CD14-positive monocyte (primary cell): ENCODE data around the gene CORT. TPM values are rescaled to one million over a fixed set of nuclear protein-coding genes. Genes with fewer than 3 reads are reported as not detected.

Experiments used
- DNase-seq, 3 donors: peaks; one replicate each; pipeline ENCODE4 v3.0.0-alpha.2; 2011 to 2022
- H2AFZ ChIP-seq: 2 replicates; pipeline ENCODE4 v1.6.0; 2012; ENCODE audit warnings: mild to moderate bottlenecking, low read depth, low read length, inconsistent platforms; ENCODE audit not compliant: insufficient read depth, poor library complexity, severe bottlenecking
- H3K27ac ChIP-seq, 2 donors: 1 replicate in 1 of 2; 2 replicates in 1 of 2; pipeline ENCODE4 v1.5.1; 2012 to 2013; ENCODE audit warnings: low read length in 2 of 2, control low read depth in 1 of 2, inconsistent platforms in 1 of 2, low read depth in 1 of 2, mild to moderate bottlenecking in 1 of 2
- H3K27me3 ChIP-seq, 2 donors: one replicate each; pipeline versions ENCODE4 v1.6.0 to v1.6.1; 2011 to 2013; ENCODE audit warnings: low read length in 2 of 2; ENCODE audit not compliant: control insufficient read depth in 2 of 2, insufficient read depth in 2 of 2
- H3K36me3 ChIP-seq, 2 donors: replicated peaks in 1 of 2; 1 replicate in 1 of 2; 2 replicates in 1 of 2; pipeline versions ENCODE4 v1.5.1 to v1.6.1; 2012 to 2013; ENCODE audit warnings: low read length in 2 of 2, control low read depth in 1 of 2, inconsistent platforms in 1 of 2, mild to moderate bottlenecking in 1 of 2; ENCODE audit not compliant: insufficient read depth in 2 of 2, control insufficient read depth in 1 of 2
- H3K4me1 ChIP-seq, 2 donors: 1 replicate in 1 of 2; 2 replicates in 1 of 2; pipeline versions ENCODE4 v1.5.1 to v1.6.1; 2012 to 2013; ENCODE audit warnings: low read length in 2 of 2, control low read depth in 1 of 2, inconsistent platforms in 1 of 2, mild to moderate bottlenecking in 1 of 2, moderate library complexity in 1 of 2; ENCODE audit not compliant: insufficient read depth in 2 of 2, control insufficient read depth in 1 of 2
- H3K4me2 ChIP-seq: replicated peaks from 2 replicates; pipeline ENCODE3; 2012; ENCODE audit warnings: low read length, moderate library complexity, mild to moderate bottlenecking; ENCODE audit not compliant: poor library complexity, severe bottlenecking; ENCODE audit errors: extremely low read depth
- H3K4me3 ChIP-seq, 3 experiments: fragments of 200-600 bp in 1 of 3; sonication (generic) in 1 of 3; replicated peaks in 1 of 3; 1 replicate in 2 of 3; 2 replicates in 1 of 3; pipeline ENCODE4 v1.5.1; 2011 to 2013; ENCODE audit warnings: low read length in 3 of 3, mild to moderate bottlenecking in 3 of 3, control low read depth in 2 of 3, low read depth in 2 of 3, inconsistent platforms in 1 of 3, moderate library complexity in 1 of 3
- H3K79me2 ChIP-seq: 2 replicates; pipeline ENCODE4 v1.6.0; 2012; ENCODE audit warnings: mild to moderate bottlenecking, control low read depth, inconsistent platforms, low read length, moderate library complexity; ENCODE audit not compliant: insufficient read depth
- H3K9ac ChIP-seq: 2 replicates; pipeline ENCODE4 v1.6.0; 2017; ENCODE audit warnings: low read length, mild to moderate bottlenecking; ENCODE audit not compliant: insufficient read depth, poor library complexity, severe bottlenecking
- H3K9me3 ChIP-seq, 2 donors: replicated peaks in 1 of 2; 1 replicate in 1 of 2; 2 replicates in 1 of 2; pipeline versions ENCODE4 v1.5.1 to v1.6.1; 2012 to 2013; ENCODE audit warnings: low read length in 2 of 2, control low read depth in 1 of 2; ENCODE audit not compliant: control insufficient read depth in 1 of 2, insufficient read depth in 1 of 2
- H4K20me1 ChIP-seq: 2 replicates; pipeline ENCODE4 v1.6.0; 2012; ENCODE audit warnings: mild to moderate bottlenecking, low read length, control low read depth, moderate library complexity; ENCODE audit not compliant: insufficient read depth
- H3K27ac Mint-ChIP-seq, 7 donors: one replicate each; pipeline ENCODE4 v1.8.0; 2020; ENCODE audit warnings: mild to moderate bottlenecking in 7 of 7, mixed read lengths in 7 of 7, moderate library complexity in 6 of 7, inconsistent platforms in 2 of 7
- H3K27me3 Mint-ChIP-seq, 3 donors: one replicate each; pipeline ENCODE4 v1.8.0; 2021 to 2022; ENCODE audit warnings: low read depth in 3 of 3, mild to moderate bottlenecking in 3 of 3, mixed read lengths in 3 of 3, moderate library complexity in 3 of 3, inconsistent platforms in 1 of 3
- H3K36me3 Mint-ChIP-seq, 2 donors: one replicate each; pipeline ENCODE4 v1.8.0; 2020; ENCODE audit warnings: mixed read lengths in 2 of 2, inconsistent platforms in 1 of 2, mild to moderate bottlenecking in 1 of 2
- H3K4me1 Mint-ChIP-seq: one replicate; pipeline ENCODE4 v1.8.0; 2020; ENCODE audit warnings: mild to moderate bottlenecking, mixed read lengths
- H3K4me3 Mint-ChIP-seq, 2 donors: one replicate each; pipeline ENCODE4 v1.8.0; 2020; ENCODE audit warnings: mild to moderate bottlenecking in 2 of 2, mixed read lengths in 2 of 2, moderate library complexity in 1 of 2
- H3K9me3 Mint-ChIP-seq, 7 donors: one replicate each; pipeline ENCODE4 v1.8.0; 2020 to 2022; ENCODE audit warnings: mixed read lengths in 7 of 7, mild to moderate bottlenecking in 6 of 7, moderate library complexity in 6 of 7, inconsistent platforms in 2 of 7
- CTCF ChIP-seq: fragments of 200-600 bp; IDR thresholded peaks from one replicate; pipeline ENCODE4 v1.8.0; 2022; ENCODE audit warnings: antibody characterized with exemption, mild to moderate bottlenecking
- WGBS: methylation state at CpG from one replicate; pipeline ENCODE4 v1.1.5; 2013; ENCODE audit warnings: missing lambda C conversion rate; ENCODE audit not compliant: insufficient coverage; 5-methylcytosine and 5-hydroxymethylcytosine counted together
- intact Hi-C, 2 donors: fragments of 100-400 bp; cut with micrococcal nuclease; formaldehyde crosslinking; loops; one replicate each; pipeline versions ENCODE4 v1.15.0 to v1.15.1; 2023
- polyA minus RNA-seq: library from RNA; depleted of rRNA, polyadenylated mRNA; stranded (reverse); fragments of >200 nt; gene quantifications from 2 replicates; pipeline ENCODE4 v1.2.3, GENCODE V29; 2012
- polyA plus RNA-seq, 3 donors: library from polyadenylated mRNA; depleted of rRNA in 1 of 3; unstranded in 2 of 3; stranded (reverse) in 1 of 3; fragments of 300-500 nt in 2 of 3; fragments of >200 nt in 1 of 3; fragmentation: Illumina TruSeq in 2 of 3; gene quantifications; 1 replicate in 2 of 3; 2 replicates in 1 of 3; pipeline ENCODE4 v1.2.3, GENCODE V29; 2012 to 2021
- total RNA-seq, 12 experiments: library from RNA in 1 of 12; stranded (reverse) in 1 of 12; fragments of 120-200 nt in 1 of 12; gene quantifications; one replicate each; pipeline ENCODE4 v1.2.4 and lab custom pipeline; 2013 to 2026; ENCODE audit warnings: mixed read lengths in 6 of 12, inconsistent platforms in 1 of 12

CORT gene
- not detected for total RNA-seq (2013)
- not detected for polyA plus RNA-seq
- 0.14 TPM in 1 of 2 replicates, not detected in the other for polyA minus RNA-seq
- 0 to 0.45 (median 0) reads per million in 11 experiments for total RNA-seq (lab: John Stamatoyannopoulos, UW)

DNA sequence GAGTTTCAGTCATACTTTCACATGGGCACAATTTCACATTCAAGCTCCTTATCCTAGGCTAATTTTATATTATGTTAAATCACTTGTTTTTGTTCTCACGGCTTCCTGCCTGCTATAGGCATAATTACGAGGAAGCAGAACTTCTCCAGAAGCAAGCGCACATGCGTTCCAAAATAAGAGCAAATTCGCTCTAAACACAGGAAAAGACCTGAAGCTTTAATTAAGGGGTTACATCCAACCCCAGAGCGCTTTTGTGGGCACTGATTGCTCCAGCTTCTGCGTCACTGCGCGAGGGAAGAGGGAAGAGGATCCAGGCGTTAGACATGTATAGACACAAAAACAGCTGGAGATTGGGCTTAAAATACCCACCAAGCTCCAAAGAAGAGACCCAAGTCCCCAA is at the start of gene CORT:
Gene CORT, plus strand, starts transcription at position 281 of the 400 bp plus-strand sequence. CDS start 193 bp downstream, outside the sequence.
- Histone ChIP-seq H3K36me3 (no peaks in the 10 kb centered on the region), H3K27ac (no peak within 1 kb of the TSS), H3K4me2 (no peak within 1 kb of the TSS), H3K79me2 (no peaks in the 10 kb centered on the region), H3K9ac (no peak within 1 kb of the TSS), H3K4me3 (no peak within 1 kb of the TSS), H3K27me3 (peaks cover 0 to 2% of the 10 kb centered on the region in 2 donors), H2AFZ (no peak within 1 kb of the TSS), H4K20me1 (no peaks in the 10 kb centered on the region), H3K9me3 (peaks cover 0 to 5% of the 10 kb centered on the region in 2 donors), H3K4me1 (no peaks in the 10 kb centered on the region)
- Mint-ChIP-seq H3K4me3 (no peak within 1 kb of the TSS), H3K4me1 (peaks cover 5% of the 10 kb centered on the region), H3K36me3 (peaks cover 0 to 2% of the 10 kb centered on the region in 2 donors), H3K27ac (peak within 1 kb of the TSS in 1 of 7 donors; percentile 31), H3K9me3 (peaks cover 0 to 6% (median 4%) of the 10 kb centered on the region in 7 donors), H3K27me3 (peaks cover 6 to 25% (median 13%) of the 10 kb centered on the region in 3 donors)
- TF ChIP-seq CTCF, result no peak
- intact Hi-C loops, result no loop called here
- DNase-seq, result no peak
- WGBS, result no CpG with 5 or more reads among the region's 10 CpGs

GRCh38 chr1:10401281-10401680 is 48.5 kb upstream of the CORT start:
- peaks cover 25 to 31% of the 10 kb centered on the region in 2 donors for H3K4me1 ChIP-seq
- no peak for DNase-seq
- TF ChIP-seq CTCF, result no peak
- H2AFZ ChIP-seq, result no peak overlapping the region
- Mint-ChIP-seq H3K27ac (peak overlapping the region; percentile 87 to 98 (median 96)), H3K4me1 (peaks cover 38% of the 10 kb centered on the region), H3K36me3 (peaks cover 42 to 52% of the 10 kb centered on the region in 2 donors), H3K27me3 (no peaks in the 10 kb centered on the region), H3K9me3 (peaks cover 0 to 4% (median 0%) of the 10 kb centered on the region in 7 donors), H3K4me3 (peak overlapping the region; percentile 94 to 99)
- intact Hi-C loops, result no loop called here
- no peaks in the 10 kb centered on the region for H3K9me3 ChIP-seq
- peak overlapping the region in 1 of 3 experiments; percentile 98 for H3K4me3 ChIP-seq
- H3K27me3 ChIP-seq, result no peaks in the 10 kb centered on the region
- H3K79me2 ChIP-seq, result peaks cover 90% of the 10 kb centered on the region
- H3K27ac ChIP-seq, result peak overlapping the region; percentile 65 to 83
- peaks cover 39 to 50% of the 10 kb centered on the region in 2 donors for H3K36me3 ChIP-seq
- H4K20me1 ChIP-seq, result peaks cover 59% of the 10 kb centered on the region
- peak overlapping the region; percentile 85 for H3K9ac ChIP-seq
- WGBS, result 57% methylated on average over 1 of the region's 1 CpG
- H3K4me2 ChIP-seq, result peak overlapping the region; percentile 98
